ENCODE data around the gene MKNK2. TPM values are rescaled to one million over a fixed set of nuclear protein-coding genes. Genes with fewer than 3 reads are reported as not detected.

The MKNK2 gene
- total and polyA plus RNA-seq, 2 donors (not counting 1 experiment from before 2014, with no cell fraction given): 24.7 to 409 TPM

- Histone ChIP-seq H3K4me2 (ENCODE audit: extremely low read depth, insufficient read depth, low read length) (no peak overlapping the region), H2AFZ (ENCODE audit: low read length) (no peak overlapping the region), H4K20me1 (ENCODE audit: control insufficient read depth, extremely low read depth, insufficient read depth, low read length) (no peaks in the 10 kb centered on the region), H3K9ac (ENCODE audit: insufficient read depth, low read length) (no peak overlapping the region), H3K9me3 (ENCODE audit: control insufficient read depth, insufficient read depth, low read depth, low read length) (no peaks in the 10 kb centered on the region), H3K4me3 (replicated peaks in 1 of 4; ENCODE audit: control extremely low read depth in 1 of 4, insufficient read depth in 1 of 4, low read depth in 3 of 4, low read length in 4 of 4) (no peak overlapping the region), H3K27me3 (ENCODE audit: control insufficient read depth, insufficient read depth, low read length) (no peaks in the 10 kb centered on the region), H3K27ac (ENCODE audit: insufficient read depth, low read length) (no peak overlapping the region), H3K79me2 (ENCODE audit: control insufficient read depth, insufficient read depth, low read length) (peaks cover 8% of the 10 kb centered on the region), H3K4me1 (ENCODE audit: control insufficient read depth, extremely low read depth, insufficient read depth, low read length) (no peaks in the 10 kb centered on the region), H3K36me3 (ENCODE audit: control insufficient read depth, insufficient read depth, low read length) (peaks cover 33% of the 10 kb centered on the region)
- DNase-seq (ENCODE audit: low read depth in 2 of 2): no peak
- no peak for TF ChIP-seq EZH2 (IDR thresholded peaks at IDR 0.05; ENCODE audit: low read length, missing control alignments)
- TF ChIP-seq CTCF (conservative IDR thresholded peaks at IDR 0.05 in 1 of 2, IDR thresholded peaks at IDR 0.05 in 1 of 2; ENCODE audit: low read depth in 1 of 2, low read length in 2 of 2): no peak
These were observed 29.4 kb upstream of the MKNK2 start for GRCh38 chr19:2080336-2080988.

- no peak overlapping the region for H3K4me3 ChIP-seq (replicated peaks in 1 of 4; ENCODE audit: control extremely low read depth in 1 of 4, insufficient read depth in 1 of 4, low read depth in 3 of 4, low read length in 4 of 4)
- H3K9ac ChIP-seq (ENCODE audit: insufficient read depth, low read length): no peak overlapping the region
- DNase-seq (ENCODE audit: low read depth in 2 of 2): no peak
- H4K20me1 ChIP-seq (ENCODE audit: control insufficient read depth, extremely low read depth, insufficient read depth, low read length): no peaks in the 10 kb centered on the region
- no peaks in the 10 kb centered on the region for H3K27me3 ChIP-seq (ENCODE audit: control insufficient read depth, insufficient read depth, low read length)
- H2AFZ ChIP-seq (ENCODE audit: low read length): no peak overlapping the region
- TF ChIP-seq CTCF (conservative IDR thresholded peaks at IDR 0.05 in 1 of 2, IDR thresholded peaks at IDR 0.05 in 1 of 2; ENCODE audit: low read depth in 1 of 2, low read length in 2 of 2) (no peak), EZH2 (IDR thresholded peaks at IDR 0.05; ENCODE audit: low read length, missing control alignments) (no peak)
- peaks cover 8% of the 10 kb centered on the region for H3K79me2 ChIP-seq (ENCODE audit: control insufficient read depth, insufficient read depth, low read length)
- H3K9me3 ChIP-seq (ENCODE audit: control insufficient read depth, insufficient read depth, low read depth, low read length): no peaks in the 10 kb centered on the region
- H3K4me2 ChIP-seq (ENCODE audit: extremely low read depth, insufficient read depth, low read length): no peak overlapping the region
- no peak overlapping the region for H3K27ac ChIP-seq (ENCODE audit: insufficient read depth, low read length)
- H3K36me3 ChIP-seq (ENCODE audit: control insufficient read depth, insufficient read depth, low read length): peaks cover 34% of the 10 kb centered on the region
- H3K4me1 ChIP-seq (ENCODE audit: control insufficient read depth, extremely low read depth, insufficient read depth, low read length): no peaks in the 10 kb centered on the region
These were observed 28.8 kb upstream of the MKNK2 start for GRCh38 chr19:2079865-2080301.

GRCh38 chr19:2079076-2079864 is 28.2 kb upstream of the MKNK2 start:
- Histone ChIP-seq H3K79me2 (ENCODE audit: control insufficient read depth, insufficient read depth, low read length) (peaks cover 8% of the 10 kb centered on the region), H3K27ac (ENCODE audit: insufficient read depth, low read length) (no peak overlapping the region), H2AFZ (ENCODE audit: low read length) (no peak overlapping the region), H3K9ac (ENCODE audit: insufficient read depth, low read length) (no peak overlapping the region), H3K4me3 (replicated peaks in 1 of 4; ENCODE audit: control extremely low read depth in 1 of 4, insufficient read depth in 1 of 4, low read depth in 3 of 4, low read length in 4 of 4) (no peak overlapping the region), H3K36me3 (ENCODE audit: control insufficient read depth, insufficient read depth, low read length) (peaks cover 34% of the 10 kb centered on the region), H3K27me3 (ENCODE audit: control insufficient read depth, insufficient read depth, low read length) (no peaks in the 10 kb centered on the region), H4K20me1 (ENCODE audit: control insufficient read depth, extremely low read depth, insufficient read depth, low read length) (no peaks in the 10 kb centered on the region), H3K4me2 (ENCODE audit: extremely low read depth, insufficient read depth, low read length) (no peak overlapping the region), H3K4me1 (ENCODE audit: control insufficient read depth, extremely low read depth, insufficient read depth, low read length) (no peaks in the 10 kb centered on the region), H3K9me3 (ENCODE audit: control insufficient read depth, insufficient read depth, low read depth, low read length) (no peaks in the 10 kb centered on the region)
- no peak for TF ChIP-seq EZH2 (IDR thresholded peaks at IDR 0.05; ENCODE audit: low read length, missing control alignments)
- no peak for TF ChIP-seq CTCF (conservative IDR thresholded peaks at IDR 0.05 in 1 of 2, IDR thresholded peaks at IDR 0.05 in 1 of 2; ENCODE audit: low read depth in 1 of 2, low read length in 2 of 2)
- no peak for DNase-seq (ENCODE audit: low read depth in 2 of 2)

Data from fibroblast of lung (primary cell).